IMR-90 (cell line): ENCODE data around the gene ADCY1.

Experiments
- BHLHE40 ChIP-seq: fragments of 150-350 bp; IDR thresholded peaks from 2 replicates; pipeline ENCODE4 v1.6.1; 2016; ENCODE audit warnings: mild to moderate bottlenecking, low read depth, low read length
- CTCF ChIP-seq: conservative IDR thresholded peaks from 2 replicates; pipeline ENCODE4 v1.5.1; 2012; ENCODE audit warnings: mild to moderate bottlenecking, low read depth, low read length, improper control_type of control experiment
- FOS ChIP-seq: fragments of 150-350 bp; IDR thresholded peaks from 2 replicates; pipeline ENCODE4 v1.6.1; 2016; ENCODE audit warnings: low read depth, low read length
- MAZ ChIP-seq: IDR thresholded peaks from 2 replicates; pipeline ENCODE4 v1.6.1; 2012; ENCODE audit warnings: low read depth, mild to moderate bottlenecking, low read length, improper control_type of control experiment, moderate library complexity, borderline replicate concordance
- MXI1 ChIP-seq: IDR thresholded peaks from 2 replicates; pipeline ENCODE4 v1.6.1; 2012; ENCODE audit warnings: low read depth, mild to moderate bottlenecking, low read length, moderate library complexity, borderline replicate concordance
- POLR2A ChIP-seq: IDR thresholded peaks from 2 replicates; pipeline ENCODE4 v1.6.1; 2012; ENCODE audit warnings: mild to moderate bottlenecking, low read depth, low read length
- RAD21 ChIP-seq: IDR thresholded peaks from 2 replicates; pipeline ENCODE4 v1.6.1; 2012; ENCODE audit warnings: low read length, improper control_type of control experiment
- RFX5 ChIP-seq: IDR thresholded peaks from 2 replicates; pipeline ENCODE4 v1.8.0; 2012; ENCODE audit warnings: low read depth, mild to moderate bottlenecking, low read length, moderate library complexity
- SMC3 ChIP-seq: fragments of 150-350 bp; IDR thresholded peaks from 2 replicates; pipeline ENCODE4 v1.6.1; 2016; ENCODE audit warnings: low read depth, mild to moderate bottlenecking, antibody characterized with exemption, low read length, moderate library complexity
- USF2 ChIP-seq: fragments of 150-350 bp; IDR thresholded peaks from 2 replicates; pipeline ENCODE4 v1.6.1; 2017; ENCODE audit warnings: mild to moderate bottlenecking, antibody characterized with exemption, low read length, low read depth

- TF ChIP-seq CTCF (no peak), POLR2A (no peak), RFX5 (no peak), BHLHE40 (no peak), USF2 (no peak), SMC3 (no peak), RAD21 (no peak), MAZ (no peak), MXI1 (no peak), FOS (no peak)
Measured at GRCh38 chr7:45610660-45611299, 36.6 kb downstream of the ADCY1 start.
